Spleen (tissue), 7 donors: Measurements from ENCODE around the gene KIF6.

Experiments used
- POLR2AphosphoS5 ChIP-seq, 3 donors: sonication (generic); formaldehyde crosslinking; IDR thresholded peaks; one replicate each; pipeline ENCODE4 v1.5.1; 2017; ENCODE audit warnings: antibody characterized with exemption in 3 of 3
- TF ChIP-seq, protein P1 (sequence below), 11 experiments: fragments of 200-600 bp in 7 of 11; fragments of 450-650 bp in 4 of 11; sonication (generic) in 4 of 11; IDR thresholded peaks in 8 of 11; conservative IDR thresholded peaks in 3 of 11; 1 replicate in 7 of 11; 2 replicates in 4 of 11; pipeline versions ENCODE4 v1.4.0 to v1.8.0; 2016 to 2021; ENCODE audit warnings: antibody characterized with exemption in 11 of 11, inconsistent platforms in 4 of 11, mild to moderate bottlenecking in 1 of 11
- donor health status: DM: no; HTN: no; CAD: no; lungs with moderate emphysema.
- donor health status: DM: no; HTN: no; CAD: no.
- donor health status: DM: no; HTN: no; CAD: no.

DNA sequence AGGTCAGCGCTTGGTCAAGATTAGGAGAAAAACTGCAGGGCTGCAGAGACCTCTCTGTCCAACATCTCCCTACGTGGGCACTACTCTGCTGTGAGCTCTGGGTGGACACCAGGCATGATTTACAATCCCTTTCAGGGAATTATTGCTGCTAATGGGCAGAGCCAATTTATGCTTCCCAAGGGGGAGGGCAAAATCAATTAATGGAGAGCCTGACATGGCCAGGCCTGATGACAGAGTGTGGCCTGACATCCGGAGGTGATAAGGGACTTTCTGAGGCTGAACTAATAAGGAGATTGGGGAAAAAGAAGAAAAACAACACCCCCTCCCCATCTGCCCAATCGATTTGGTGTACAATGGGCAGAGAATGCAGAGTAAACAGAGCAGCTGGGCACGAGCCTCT lies 397.7 kb downstream of the KIF6 start:
- TF ChIP-seq, protein P1, sequence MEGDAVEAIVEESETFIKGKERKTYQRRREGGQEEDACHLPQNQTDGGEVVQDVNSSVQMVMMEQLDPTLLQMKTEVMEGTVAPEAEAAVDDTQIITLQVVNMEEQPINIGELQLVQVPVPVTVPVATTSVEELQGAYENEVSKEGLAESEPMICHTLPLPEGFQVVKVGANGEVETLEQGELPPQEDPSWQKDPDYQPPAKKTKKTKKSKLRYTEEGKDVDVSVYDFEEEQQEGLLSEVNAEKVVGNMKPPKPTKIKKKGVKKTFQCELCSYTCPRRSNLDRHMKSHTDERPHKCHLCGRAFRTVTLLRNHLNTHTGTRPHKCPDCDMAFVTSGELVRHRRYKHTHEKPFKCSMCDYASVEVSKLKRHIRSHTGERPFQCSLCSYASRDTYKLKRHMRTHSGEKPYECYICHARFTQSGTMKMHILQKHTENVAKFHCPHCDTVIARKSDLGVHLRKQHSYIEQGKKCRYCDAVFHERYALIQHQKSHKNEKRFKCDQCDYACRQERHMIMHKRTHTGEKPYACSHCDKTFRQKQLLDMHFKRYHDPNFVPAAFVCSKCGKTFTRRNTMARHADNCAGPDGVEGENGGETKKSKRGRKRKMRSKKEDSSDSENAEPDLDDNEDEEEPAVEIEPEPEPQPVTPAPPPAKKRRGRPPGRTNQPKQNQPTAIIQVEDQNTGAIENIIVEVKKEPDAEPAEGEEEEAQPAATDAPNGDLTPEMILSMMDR (IDR thresholded peaks at IDR 0.05 in 8 of 11, conservative IDR thresholded peaks at IDR 0.05 in 3 of 11), result no peak
- no peak for TF ChIP-seq POLR2AphosphoS5 (IDR thresholded peaks at IDR 0.05)
